HG03060 (cell line): ENCODE results near the gene EPHA3.

Experiments
- ATAC-seq: cut with Tn5 transposase; IDR thresholded peaks from one replicate; pipeline ENCODE4 v1.9.1; 2021; ENCODE audit warnings: low read depth, moderate number of reproducible peaks; ENCODE audit not compliant: unreplicated experiment

Gene EPHA3

DNA sequence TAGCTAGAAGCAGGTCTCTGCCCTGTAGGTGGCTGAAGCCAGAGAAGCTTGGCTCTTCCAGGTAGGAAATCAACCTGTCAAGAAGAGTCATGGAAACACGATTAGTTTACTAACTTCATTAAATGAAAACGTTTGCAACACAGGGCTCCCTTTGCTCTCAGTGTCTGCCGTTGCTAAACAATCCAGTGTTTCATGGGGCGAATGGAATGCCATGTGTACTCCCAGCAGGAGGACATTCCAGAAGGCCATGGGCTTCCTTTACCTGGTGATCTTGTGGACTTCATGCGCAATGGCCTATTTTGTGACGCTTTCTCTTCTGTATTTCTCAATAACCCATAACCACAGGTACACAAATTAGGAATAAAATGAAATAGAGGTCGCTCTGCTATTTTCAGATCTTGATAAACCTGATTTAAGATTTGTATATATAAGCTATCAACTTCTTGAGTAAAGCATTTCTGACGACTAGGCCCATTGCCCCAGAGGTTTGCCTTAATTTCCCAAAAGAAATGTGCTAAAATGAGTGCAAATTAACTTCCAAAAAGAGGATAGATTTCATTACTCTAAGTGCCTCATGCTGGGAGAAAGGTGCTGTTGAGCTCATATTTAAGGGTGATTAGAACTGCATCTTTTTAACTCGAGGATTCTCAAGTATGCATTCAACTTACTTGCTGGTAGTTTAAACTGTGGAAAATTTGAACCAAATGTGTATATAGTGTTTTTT lies 171.0 kb downstream of the EPHA3 start:
- ATAC-seq: no peak

DNA sequence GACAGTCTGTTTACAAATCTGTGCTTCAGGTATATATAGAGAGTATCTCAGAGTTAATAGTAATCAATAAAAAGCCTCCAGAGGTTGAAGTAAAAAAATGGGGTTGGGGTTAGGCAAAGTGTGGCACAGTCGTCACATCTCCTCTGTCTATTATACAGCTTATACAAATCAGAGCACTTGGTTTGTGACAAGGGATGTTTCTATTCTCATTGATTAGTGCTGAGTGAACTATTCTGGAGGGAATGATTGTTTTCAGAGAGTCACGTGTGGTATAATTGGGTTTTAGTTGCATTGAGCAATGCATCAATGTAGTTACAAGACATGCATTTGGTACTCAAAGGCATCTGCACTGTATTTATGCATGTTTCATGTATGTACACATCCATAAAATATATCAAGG lies 172.9 kb downstream of the EPHA3 start:
- no peak for ATAC-seq

DNA sequence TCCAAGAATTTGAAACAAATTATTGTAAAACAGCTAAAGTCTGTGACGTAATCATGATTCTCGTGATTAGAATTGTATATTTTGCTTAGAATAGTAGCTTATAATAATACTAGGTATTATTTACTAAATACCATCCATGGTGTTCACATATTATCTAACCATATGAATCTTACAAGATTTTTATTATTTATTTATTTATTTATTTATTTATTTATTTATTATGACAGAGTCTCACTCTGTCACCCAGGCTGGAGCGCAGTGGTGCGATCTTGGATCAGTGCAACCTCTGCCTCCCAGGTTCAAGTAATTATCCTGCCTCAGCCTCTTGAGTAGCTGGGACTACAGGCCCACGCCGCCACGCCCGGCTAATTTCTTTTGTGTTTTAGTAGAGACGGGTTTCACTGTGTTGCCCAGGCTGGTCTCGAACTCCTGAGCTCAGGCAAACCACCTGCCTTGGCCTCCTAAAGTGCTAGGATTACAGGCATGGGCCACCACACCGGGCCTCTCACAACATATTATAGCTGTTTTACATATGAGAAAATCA lies 173.5 kb downstream of the EPHA3 start:
- no peak for ATAC-seq

DNA sequence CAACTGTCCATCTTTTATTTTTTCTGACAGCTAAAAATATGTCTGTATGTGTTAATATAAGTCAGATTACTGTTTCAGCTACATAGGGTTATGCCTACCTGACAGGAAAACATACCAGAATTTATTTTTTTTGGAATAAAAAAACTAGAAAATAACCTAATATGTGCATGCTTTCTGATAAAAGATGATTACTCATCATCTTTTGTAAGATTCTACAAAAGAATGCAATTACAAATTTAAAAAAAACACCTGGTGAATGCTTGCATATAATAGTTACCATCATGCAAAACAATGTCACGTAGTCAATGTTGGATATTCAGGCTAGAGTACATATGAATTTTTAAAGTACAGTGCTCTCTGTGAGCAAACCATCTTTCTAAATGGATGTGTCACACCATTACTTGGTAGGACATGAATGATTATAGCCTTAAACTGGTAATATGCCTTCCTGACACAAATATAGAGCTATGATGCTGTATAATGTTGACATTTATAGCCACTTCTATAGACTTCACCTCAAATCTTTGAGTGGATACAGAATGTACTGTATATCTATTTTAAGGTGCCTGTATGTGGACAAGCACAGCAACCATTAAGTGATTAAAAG lies 180.6 kb downstream of the EPHA3 start:
- no peak for ATAC-seq

DNA sequence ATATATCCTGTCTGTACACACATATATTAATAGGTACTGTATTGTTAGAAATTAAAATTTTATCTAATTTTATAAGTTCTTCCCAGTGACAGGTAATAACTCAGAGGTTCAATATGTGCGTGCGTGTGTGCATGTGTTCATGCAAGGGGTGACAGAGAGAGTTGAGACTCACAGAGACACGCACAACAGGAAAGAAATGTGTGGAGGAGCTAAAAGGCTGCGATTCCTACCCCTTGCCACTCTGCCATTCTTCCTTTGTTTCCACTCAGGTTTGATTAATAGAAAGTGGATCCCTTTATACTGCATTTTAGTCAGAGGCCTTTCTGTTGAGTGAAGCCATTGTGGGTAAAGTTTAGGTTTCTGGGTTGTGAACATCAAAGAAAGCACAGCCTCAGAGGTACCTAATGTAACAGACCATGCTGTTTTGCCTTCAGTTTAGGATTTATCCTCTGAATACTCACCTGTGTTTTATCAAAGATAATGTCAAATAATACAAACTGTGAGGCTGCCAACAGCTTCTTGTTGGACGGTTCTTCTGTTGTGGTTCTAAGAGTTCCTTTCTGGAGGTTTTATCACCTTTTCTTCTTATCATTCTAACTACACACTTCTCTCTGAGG lies 182.3 kb downstream of the EPHA3 start:
- no peak for ATAC-seq

DNA sequence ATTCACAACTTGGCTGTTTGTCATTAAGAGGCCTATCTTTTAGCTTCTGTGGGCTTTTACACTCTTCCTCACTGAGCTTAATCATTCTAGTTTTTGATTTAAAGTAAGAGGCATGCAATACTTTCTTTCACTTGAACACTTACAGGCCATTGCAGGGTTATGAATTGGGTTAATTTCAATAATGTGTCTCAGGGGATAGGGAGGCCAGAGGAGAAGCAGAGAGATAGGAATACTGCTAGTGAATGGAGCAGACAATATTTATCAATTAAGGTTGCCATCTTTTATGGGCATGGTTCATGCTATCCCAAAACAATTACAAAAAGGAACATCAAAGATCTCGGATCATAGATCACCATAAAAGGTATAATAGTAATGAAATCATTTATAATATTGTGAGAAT lies 189.8 kb downstream of the EPHA3 start:
- no peak for ATAC-seq

DNA sequence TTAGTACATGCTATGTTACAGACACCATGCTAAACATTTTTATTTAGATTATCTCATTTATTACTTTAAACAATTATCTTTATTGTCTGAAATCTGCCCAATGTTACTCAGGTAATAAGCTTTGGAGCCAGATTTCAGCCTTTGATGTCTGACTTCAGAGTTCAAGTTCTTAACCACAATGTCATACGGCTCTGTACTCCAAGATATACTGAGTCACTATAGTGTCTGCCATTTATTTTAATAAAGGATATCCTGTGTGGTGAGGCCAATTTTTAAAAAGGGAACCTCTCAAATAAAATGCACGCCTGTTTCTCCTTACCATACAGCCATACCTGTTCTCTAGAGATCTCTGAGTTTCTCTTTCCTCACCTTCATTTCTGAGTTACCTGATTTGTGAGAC lies 193.1 kb downstream of the EPHA3 start:
- no peak for ATAC-seq

DNA sequence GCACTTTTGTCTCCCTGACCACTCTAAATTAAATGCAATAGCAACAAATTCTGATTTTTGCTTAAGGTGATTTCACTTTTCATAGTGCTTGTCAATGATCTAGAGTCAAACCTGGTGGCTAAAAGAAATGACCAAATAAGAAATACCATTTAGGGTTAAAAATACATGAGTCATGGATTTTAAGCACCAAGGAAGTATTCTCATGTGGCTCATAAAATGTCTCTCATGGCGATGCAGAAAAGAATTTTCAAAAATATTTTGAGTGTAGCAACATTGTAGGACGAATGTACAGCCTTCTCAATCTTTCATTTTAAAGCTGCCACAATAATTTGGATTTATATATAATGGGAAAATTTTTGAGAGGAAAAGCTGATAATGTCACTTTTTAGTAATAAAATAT lies 193.6 kb downstream of the EPHA3 start:
- no peak for ATAC-seq

DNA sequence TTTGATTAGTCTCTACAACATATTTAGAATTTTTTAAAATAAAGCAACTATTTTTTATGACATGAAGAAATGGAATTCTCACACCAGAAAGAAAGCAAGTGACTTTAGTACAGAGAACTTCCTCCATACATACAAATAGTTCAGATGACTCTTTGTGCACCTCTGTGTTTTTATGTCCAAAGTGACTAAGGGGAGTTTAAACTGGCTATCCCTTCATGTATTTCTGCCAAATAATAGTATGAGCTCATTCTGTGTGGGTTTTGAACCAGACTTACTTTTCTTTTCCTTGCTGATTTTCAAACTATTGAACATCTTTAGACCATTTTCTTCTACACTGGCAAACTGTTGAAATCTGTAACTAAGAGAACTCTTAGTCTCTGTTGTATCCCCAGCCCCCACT lies 196.3 kb downstream of the EPHA3 start:
- no peak for ATAC-seq

DNA sequence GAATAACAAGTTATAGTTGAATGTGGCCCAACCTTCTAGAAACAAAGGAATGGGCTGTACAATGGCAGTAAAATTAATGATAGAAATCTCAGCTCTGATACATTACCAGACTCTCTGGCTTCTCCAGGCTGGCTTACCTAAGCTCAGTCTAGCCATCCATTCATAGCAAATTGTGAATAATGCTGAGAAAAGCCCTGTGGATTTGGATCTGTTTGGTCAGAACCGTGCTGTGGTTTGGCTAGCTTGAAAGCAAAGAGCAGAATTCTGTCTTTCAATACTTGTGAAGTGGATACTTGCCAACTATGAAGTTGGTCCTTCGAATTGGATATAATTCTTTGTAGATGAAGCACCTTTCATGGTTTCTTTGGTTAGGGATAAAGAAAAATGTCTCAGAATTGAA lies 199.1 kb downstream of the EPHA3 start:
- no peak for ATAC-seq

DNA sequence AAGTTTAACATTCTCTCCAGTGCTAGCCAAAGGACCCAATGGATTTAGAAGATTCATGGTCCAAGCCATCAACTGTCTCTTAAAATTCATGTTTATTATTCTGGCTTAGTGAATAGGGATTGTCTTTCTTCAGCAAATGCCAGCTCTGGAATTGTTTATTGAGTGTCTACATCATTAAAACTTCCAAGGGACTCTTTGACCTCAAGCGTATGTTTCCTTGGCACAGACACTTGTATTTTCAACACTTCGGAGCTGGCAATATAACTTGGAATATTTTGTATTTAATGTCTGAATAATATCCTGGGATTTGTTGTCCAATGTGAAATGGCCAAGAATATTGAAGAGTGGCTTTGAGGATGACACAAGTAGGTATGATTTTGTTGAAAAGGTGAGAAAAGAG lies 204.2 kb downstream of the EPHA3 start:
- ATAC-seq: no peak

DNA sequence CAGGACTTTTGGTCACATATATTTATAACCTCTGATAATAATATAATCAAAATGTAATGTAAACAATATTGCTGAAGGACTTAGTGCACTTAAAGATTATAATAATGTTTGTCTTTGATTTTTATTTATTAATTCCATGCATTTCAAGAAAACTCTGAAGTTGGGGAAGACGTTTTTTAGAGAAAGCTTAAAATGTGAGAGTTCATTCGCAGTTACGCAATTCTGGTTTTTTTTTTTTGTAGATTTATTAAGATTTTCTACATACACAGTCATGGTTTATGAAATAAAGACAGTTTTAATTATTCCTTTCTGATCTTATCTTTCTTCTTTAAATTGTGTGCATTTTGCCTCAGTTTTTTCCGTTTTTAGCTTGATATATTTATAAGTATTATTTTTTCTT lies 204.7 kb downstream of the EPHA3 start:
- no peak for ATAC-seq

DNA sequence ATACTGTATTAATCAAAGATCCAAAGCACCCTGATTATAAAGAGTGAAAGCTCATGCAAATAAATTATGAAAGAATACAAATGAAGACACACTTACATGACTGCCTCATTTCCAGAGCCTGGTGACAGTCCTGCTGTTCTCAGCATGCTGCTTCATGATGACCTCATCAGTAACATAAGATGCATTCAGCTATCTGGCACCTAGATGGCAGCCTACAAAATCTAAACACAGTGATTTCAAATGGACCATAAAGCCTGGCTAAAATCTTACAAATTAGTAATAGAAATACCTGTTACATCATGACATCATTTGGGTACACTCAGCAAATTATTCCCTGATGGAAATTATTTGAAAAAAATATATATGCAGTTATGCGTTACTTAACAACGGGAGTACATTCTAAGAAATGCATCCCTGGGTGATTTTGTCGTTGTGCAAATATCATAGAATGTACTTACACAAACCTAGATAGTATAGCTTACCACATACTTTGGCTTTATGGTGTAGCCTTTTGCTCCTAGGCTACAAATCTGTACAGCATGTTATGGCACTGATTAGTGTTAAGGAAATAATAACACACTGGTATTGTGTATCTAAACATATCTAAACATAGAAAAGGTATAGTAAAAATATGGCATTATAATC lies 207.2 kb downstream of the EPHA3 start:
- ATAC-seq: no peak

DNA sequence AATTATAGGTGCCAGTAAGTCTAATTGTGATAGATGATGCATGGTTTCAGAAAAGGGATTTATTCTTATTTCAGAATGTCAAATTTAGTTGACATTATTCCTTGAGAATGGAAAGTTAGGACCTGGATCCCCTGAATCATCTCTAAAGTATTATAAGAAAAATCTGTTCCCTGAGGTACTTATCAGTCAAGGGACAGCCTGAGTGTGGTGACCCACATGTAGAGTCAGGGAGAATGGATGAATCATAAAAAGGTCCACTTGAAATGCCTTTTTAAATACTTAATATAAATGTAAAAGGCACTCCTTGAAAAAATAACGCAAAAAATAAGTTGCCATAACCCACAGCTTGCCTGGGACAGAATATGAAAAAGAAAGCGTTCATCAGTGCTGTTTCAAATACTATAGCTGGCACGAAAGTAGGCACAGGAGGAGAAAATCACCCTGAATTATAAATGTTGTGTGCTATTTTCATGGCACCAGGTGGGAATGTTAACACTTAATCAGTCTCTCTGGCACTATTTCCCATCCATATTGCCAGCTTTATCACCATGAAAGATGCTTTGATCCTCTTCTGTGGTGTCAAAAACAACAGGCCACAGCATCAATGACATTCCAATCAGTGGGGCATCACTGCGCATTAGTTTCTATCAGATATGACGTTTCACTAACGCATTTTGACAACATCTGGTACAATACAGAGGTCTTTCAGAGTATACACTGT lies 208.5 kb downstream of the EPHA3 start:
- no peak for ATAC-seq

DNA sequence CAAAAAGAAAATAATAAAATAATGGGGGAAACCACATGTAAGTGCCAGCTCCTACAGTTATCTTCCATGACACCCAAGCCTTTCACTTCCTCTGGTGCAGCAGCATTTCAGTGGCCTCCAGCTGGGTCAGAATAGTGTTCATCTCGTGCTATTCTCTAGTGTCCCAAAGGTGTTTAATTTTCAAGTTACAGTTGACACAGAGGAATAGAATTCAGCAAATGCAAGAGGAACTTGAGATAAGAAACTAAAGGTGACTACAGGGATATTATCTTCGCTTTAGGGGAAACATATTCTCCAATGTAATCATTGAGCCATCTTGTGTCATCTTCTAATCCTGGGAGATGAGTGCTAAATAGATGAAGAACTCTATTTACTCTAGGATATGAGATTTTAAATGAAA lies 212.8 kb downstream of the EPHA3 start:
- ATAC-seq: no peak

DNA sequence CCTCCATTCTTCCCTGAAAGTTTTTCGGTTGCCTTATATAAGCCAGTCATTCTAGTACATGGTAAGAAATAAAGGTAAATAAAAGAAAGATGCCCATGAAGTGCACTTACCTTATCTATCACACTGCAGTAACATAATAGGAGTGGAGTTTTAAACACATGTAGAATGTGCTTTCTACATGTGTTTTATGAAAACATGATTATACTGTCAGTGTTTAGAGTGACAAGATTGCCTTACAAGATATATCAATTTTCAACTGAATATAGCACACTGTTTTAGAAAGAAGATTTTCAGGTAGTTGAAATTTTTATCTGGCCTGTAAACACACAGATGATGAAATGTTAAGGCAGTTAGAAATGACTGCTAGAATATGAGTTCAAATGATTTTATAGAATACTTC lies 219.6 kb downstream of the EPHA3 start:
- no peak for ATAC-seq

DNA sequence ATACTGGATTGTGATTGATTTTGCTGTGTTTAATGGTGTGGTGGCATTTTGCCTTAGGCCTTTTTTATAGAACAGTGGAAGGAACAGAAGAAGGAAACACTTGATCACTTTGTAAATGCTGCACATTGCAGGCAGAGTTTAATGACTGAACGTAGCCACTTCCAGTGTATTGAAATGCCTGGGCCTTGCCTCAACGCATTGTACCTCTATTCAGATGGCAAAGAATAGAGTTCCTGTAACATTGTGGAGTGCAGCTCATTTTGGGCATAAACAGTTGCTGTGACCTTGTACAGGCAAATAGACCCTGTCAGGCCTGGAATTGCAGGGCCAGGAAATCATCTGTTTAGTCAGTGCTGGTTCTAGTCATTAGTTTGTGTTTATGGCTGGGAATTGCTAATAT lies 225.0 kb downstream of the EPHA3 start:
- ATAC-seq: no peak

DNA sequence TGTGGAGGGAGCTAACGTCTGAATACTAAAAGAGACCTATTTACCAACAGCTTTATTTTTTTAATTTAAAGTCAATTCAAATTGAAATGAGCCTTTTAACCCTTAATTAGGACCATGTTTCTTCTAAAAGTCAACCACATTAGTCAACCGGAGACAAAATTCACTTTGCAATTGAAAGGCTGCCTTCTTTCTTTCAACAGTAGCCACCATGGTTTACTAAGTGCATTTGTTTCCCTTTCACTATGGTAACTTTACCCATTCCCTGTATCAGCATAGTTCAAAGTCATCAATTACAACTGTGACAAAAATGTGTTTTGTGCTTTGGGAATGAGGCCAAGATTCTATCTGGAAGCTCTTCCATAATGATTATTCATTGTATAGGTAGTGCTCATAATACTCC lies 225.4 kb downstream of the EPHA3 start:
- ATAC-seq: no peak

DNA sequence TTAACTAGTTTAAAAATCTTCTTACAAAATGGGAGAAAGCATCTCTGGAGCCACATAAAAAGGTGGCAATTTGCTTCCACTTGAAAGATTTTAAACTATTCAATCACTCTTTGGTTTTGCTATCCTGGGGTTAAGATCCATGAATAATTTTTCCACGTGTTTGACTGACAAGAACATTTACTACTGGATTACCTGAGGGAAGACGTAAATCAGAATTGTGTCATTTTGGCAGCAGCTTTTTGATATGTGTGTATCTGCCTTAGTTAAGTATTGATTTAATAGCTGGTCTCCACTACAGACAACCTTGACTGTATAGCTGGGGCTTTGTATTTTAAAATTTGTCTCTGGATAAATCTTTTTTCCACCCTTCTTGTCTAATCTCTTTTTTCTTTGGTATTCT lies 228.3 kb downstream of the EPHA3 start:
- ATAC-seq: no peak

DNA sequence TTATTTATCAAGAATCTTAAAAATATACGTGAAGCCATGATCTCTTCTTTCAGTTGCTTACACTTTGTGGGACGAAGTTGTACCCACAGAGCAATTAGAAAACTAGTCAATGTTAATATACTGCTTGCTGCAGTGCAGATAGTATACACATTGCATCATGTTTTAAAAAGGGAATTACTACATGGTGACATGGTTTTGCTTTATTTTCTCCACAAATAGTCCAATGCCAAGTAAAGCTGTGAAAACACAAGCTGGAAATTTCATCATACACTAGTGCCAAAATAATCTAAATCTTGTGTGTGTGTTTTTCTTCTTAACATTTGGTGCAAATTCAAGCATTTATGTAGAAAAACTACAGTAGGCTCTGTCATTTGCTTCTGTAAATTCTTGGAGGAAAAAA lies 233.0 kb downstream of the EPHA3 start:
- no peak for ATAC-seq

DNA sequence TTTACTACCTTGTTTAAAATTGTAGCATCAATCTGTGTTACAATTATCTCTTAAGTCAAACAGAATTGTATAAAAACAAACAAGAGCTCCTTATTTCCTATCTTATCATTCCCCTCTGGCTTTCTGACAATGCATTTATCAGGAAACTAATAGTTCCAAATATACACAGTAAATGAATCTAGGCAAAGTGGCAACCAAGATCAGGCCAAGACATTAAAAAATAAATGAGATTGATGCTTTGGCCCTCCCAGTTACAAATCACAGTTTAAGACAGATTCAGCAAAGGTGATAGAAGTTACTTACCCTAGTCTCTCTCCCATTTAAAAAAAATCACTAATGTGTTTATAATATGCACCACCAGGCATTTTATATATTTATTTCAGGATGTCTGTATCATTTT lies 236.7 kb downstream of the EPHA3 start:
- ATAC-seq: no peak
